SK-N-SH treated with all-trans-retinoic acid at 6 μM for 48 hours (cell line): Measurements from ENCODE around the gene MORC1.

Experiments used
- BACH2 ChIP-seq: fragments of 250-450 bp; sonication (Bioruptor Pico); IDR thresholded peaks from 2 replicates; pipeline ENCODE4 v1.9.0; 2021; ENCODE audit warnings: mild to moderate bottlenecking, borderline replicate concordance
- CSDC2 ChIP-seq: fragments of 250-450 bp; sonication (Bioruptor Pico); IDR thresholded peaks from 2 replicates; pipeline ENCODE4 v1.5.0; 2020; ENCODE audit warnings: mild to moderate bottlenecking, moderate library complexity
- CSRNP3 ChIP-seq: fragments of 250-450 bp; sonication (Bioruptor Pico); IDR thresholded peaks from 2 replicates; pipeline ENCODE4 v1.5.1; 2021; ENCODE audit warnings: mild to moderate bottlenecking, moderate library complexity
- GLIS3 ChIP-seq: fragments of 250-450 bp; sonication (Bioruptor Pico); IDR thresholded peaks from 2 replicates; pipeline ENCODE4 v1.5.0; 2020; ENCODE audit warnings: mild to moderate bottlenecking, moderate library complexity
- RARB ChIP-seq: fragments of 250-450 bp; sonication (Bioruptor Pico); IDR thresholded peaks from 2 replicates; pipeline ENCODE4 v1.8.0; 2021; ENCODE audit warnings: mild to moderate bottlenecking, moderate library complexity
- SNAI2 ChIP-seq: fragments of 250-450 bp; sonication (Bioruptor Pico); IDR thresholded peaks from 2 replicates; pipeline ENCODE4 v1.5.0; 2020; ENCODE audit warnings: mild to moderate bottlenecking, moderate library complexity
- ZFP30 ChIP-seq: fragments of 450-650 bp; formaldehyde crosslinking; IDR thresholded peaks from 2 replicates; pipeline ENCODE4 v1.5.0; 2022; ENCODE audit warnings: mild to moderate bottlenecking, moderate library complexity
- ZNF8 ChIP-seq: fragments of 450-650 bp; formaldehyde crosslinking; IDR thresholded peaks from 2 replicates; pipeline ENCODE4 v1.5.0; 2020; ENCODE audit warnings: mild to moderate bottlenecking, moderate library complexity
- TF ChIP-seq, protein P1 (sequence below): fragments of 250-450 bp; sonication (Bioruptor Pico); IDR thresholded peaks from 2 replicates; pipeline ENCODE4 v1.8.0; 2020; ENCODE audit warnings: mild to moderate bottlenecking, moderate library complexity, borderline replicate concordance

DNA sequence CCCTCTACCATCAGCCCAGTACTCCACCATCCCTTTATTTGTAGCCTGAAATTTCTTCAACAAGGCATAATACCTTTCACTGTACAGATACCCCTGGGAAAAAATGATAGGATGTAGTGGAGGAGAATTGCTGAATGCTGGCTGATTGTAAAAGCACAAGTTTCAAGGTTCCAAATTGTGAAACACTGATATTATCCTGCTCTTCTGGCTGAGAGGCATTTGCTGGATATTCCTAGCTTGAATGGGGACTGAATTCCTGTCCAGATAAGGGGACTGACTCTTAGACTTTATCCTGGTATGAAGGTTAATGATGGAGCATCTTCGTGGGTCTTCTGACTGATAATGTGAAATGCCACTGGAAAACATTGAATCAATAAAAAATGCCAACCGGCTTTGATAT lies 9.6 kb upstream of the MORC1 start:
- TF ChIP-seq BACH2 (CRISPR knock-in tag) (no peak), RARB (CRISPR knock-in tag) (no peak), CSRNP3 (CRISPR knock-in tag) (no peak), CSDC2 (CRISPR knock-in tag) (no peak), GLIS3 (CRISPR knock-in tag) (no peak), SNAI2 (no peak), ZNF8 (CRISPR knock-in tag) (no peak), ZFP30 (CRISPR knock-in tag) (no peak)
- TF ChIP-seq, protein P1, sequence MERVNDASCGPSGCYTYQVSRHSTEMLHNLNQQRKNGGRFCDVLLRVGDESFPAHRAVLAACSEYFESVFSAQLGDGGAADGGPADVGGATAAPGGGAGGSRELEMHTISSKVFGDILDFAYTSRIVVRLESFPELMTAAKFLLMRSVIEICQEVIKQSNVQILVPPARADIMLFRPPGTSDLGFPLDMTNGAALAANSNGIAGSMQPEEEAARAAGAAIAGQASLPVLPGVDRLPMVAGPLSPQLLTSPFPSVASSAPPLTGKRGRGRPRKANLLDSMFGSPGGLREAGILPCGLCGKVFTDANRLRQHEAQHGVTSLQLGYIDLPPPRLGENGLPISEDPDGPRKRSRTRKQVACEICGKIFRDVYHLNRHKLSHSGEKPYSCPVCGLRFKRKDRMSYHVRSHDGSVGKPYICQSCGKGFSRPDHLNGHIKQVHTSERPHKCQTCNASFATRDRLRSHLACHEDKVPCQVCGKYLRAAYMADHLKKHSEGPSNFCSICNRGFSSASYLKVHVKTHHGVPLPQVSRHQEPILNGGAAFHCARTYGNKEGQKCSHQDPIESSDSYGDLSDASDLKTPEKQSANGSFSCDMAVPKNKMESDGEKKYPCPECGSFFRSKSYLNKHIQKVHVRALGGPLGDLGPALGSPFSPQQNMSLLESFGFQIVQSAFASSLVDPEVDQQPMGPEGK (CRISPR knock-in tag) = no peak
